Endothelial cell (in vitro differentiated cells): Measurements from ENCODE around the gene MRPL53. TPM values are rescaled to one million over a fixed set of nuclear protein-coding genes. Genes with fewer than 3 reads are reported as not detected.
"Not testable (repeated sequence)": the region's sequence is repeated elsewhere in the genome, so short reads cannot be mapped to it uniquely, and the experiment has no call there.

Experiments
- DNase-seq: peaks from one replicate; pipeline ENCODE4 v3.0.0; 2021; ENCODE audit warnings: low spot score
- H3K27ac Mint-ChIP-seq: one replicate; pipeline ENCODE4 v1.8.0; 2021; ENCODE audit warnings: mixed read lengths, inconsistent platforms; ENCODE audit not compliant: unreplicated experiment
- H3K27me3 Mint-ChIP-seq: one replicate; pipeline ENCODE4 v1.8.0; 2021; ENCODE audit warnings: mild to moderate bottlenecking, moderate library complexity, mixed read lengths, inconsistent platforms; ENCODE audit not compliant: unreplicated experiment
- H3K36me3 Mint-ChIP-seq: one replicate; pipeline ENCODE4 v1.8.0; 2021; ENCODE audit warnings: mild to moderate bottlenecking, low read depth, mixed read lengths, inconsistent platforms; ENCODE audit not compliant: unreplicated experiment
- H3K4me1 Mint-ChIP-seq: one replicate; pipeline ENCODE4 v1.8.0; 2021; ENCODE audit warnings: mild to moderate bottlenecking, mixed read lengths, inconsistent platforms; ENCODE audit not compliant: unreplicated experiment
- H3K4me3 Mint-ChIP-seq: one replicate; pipeline ENCODE4 v1.8.0; 2021; ENCODE audit warnings: mild to moderate bottlenecking, mixed read lengths, inconsistent platforms; ENCODE audit not compliant: unreplicated experiment
- H3K9me3 Mint-ChIP-seq: one replicate; pipeline ENCODE4 v1.8.0; 2021; ENCODE audit warnings: mixed read lengths, inconsistent platforms; ENCODE audit not compliant: unreplicated experiment
- total RNA-seq: library from RNA; stranded (reverse); fragmentation: NEBNext Ultra II Directional; extraction: Animal tissue kit (Norgen Biotek cat#: 25700); gene quantifications from one replicate; pipeline ENCODE4 v1.2.1, GENCODE V29; 2021; ENCODE audit not compliant: unreplicated experiment
- TF ChIP-seq, protein P1 (sequence below): fragments of 200-600 bp; sonication (generic); IDR thresholded peaks from one replicate; pipeline ENCODE4 v1.5.0; 2021; ENCODE audit warnings: antibody characterized with exemption; ENCODE audit not compliant: unreplicated experiment

The MRPL53 gene
- total RNA-seq, 1 donor from 2014 or later, result 59.0 TPM

DNA sequence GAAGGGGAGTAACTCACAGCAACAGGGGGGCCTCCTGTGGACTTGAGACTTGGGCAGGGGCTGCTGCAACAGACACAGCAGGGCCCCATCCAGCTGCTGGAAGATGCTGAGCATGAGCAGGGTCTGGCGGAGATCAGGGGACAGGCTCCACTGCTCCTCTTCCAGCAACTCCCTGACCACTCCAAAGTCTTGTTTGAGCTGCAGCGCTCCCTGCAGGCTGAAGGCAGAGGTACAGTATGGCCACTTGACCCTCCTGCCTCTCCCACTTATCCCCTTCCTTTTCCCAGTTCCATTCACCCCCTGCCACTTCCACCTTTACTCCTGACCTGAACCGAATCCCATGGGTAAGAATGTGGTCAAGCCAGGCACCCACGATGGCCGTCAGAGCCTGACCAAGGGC lies 2.4 kb upstream of the MRPL53 start:
- DNase-seq, result peak; percentile 37
- Mint-ChIP-seq H3K36me3 (peaks cover 27% of the 10 kb centered on the region), H3K9me3 (no peaks in the 10 kb centered on the region), H3K4me1 (peaks cover 16% of the 10 kb centered on the region), H3K27ac (no peak overlapping the region), H3K27me3 (peaks cover 6% of the 10 kb centered on the region), H3K4me3 (peak overlapping the region; percentile 37)
- TF ChIP-seq, protein P1, sequence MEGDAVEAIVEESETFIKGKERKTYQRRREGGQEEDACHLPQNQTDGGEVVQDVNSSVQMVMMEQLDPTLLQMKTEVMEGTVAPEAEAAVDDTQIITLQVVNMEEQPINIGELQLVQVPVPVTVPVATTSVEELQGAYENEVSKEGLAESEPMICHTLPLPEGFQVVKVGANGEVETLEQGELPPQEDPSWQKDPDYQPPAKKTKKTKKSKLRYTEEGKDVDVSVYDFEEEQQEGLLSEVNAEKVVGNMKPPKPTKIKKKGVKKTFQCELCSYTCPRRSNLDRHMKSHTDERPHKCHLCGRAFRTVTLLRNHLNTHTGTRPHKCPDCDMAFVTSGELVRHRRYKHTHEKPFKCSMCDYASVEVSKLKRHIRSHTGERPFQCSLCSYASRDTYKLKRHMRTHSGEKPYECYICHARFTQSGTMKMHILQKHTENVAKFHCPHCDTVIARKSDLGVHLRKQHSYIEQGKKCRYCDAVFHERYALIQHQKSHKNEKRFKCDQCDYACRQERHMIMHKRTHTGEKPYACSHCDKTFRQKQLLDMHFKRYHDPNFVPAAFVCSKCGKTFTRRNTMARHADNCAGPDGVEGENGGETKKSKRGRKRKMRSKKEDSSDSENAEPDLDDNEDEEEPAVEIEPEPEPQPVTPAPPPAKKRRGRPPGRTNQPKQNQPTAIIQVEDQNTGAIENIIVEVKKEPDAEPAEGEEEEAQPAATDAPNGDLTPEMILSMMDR, result peak; percentile 31

DNA sequence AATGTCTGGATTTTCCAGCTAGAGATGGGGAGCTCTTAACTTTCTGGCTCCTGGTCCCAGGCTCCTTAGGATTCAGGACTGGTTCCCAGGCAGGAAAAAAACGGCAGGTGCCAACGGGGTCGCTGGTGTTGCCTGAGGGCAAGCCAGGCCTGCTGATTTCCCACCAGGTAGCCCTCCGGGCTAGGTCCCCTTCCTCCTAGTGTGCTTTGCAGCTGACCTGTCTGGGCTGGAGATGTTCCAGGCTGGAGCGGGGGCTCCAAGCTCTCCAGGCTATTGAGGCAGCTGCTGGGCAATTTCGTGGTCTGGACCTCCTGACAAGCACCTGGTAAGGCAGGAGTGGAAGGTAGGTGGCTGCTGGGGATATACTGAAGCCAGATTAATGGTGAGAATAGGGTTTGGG lies 2.0 kb upstream of the MRPL53 start:
- no peak for DNase-seq
- peak overlapping the region; percentile 37 for H3K4me3 Mint-ChIP-seq
- no peaks in the 10 kb centered on the region for H3K9me3 Mint-ChIP-seq
- TF ChIP-seq, protein P1, result no peak
- peaks cover 16% of the 10 kb centered on the region for H3K4me1 Mint-ChIP-seq
- peaks cover 8% of the 10 kb centered on the region for H3K27me3 Mint-ChIP-seq
- H3K36me3 Mint-ChIP-seq, result peaks cover 29% of the 10 kb centered on the region
- H3K27ac Mint-ChIP-seq, result no peak overlapping the region

DNA sequence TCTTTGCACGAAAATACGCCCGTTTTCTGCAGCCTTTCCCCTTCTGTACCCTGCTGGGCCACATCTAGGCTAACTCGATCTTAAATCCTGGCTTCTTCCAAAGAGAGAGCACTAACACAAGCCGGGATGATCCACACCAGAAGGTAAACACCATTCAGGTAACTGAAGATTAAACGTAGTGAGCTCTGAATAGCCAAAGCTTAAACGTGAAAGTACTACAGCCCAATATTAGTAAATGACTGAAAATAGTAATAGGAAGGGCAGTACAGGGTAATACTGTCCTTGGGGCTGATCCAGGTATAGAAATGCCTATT lies 422 bp upstream of the MRPL53 start:
- Mint-ChIP-seq H3K36me3 (peaks cover 29% of the 10 kb centered on the region), H3K9me3 (no peaks in the 10 kb centered on the region), H3K27me3 (peaks cover 8% of the 10 kb centered on the region), H3K4me3 (peak overlapping the region; percentile 95), H3K4me1 (peaks cover 16% of the 10 kb centered on the region), H3K27ac (peak overlapping the region; percentile 97)
- no peak for DNase-seq
- TF ChIP-seq, protein P1, result no peak

DNA sequence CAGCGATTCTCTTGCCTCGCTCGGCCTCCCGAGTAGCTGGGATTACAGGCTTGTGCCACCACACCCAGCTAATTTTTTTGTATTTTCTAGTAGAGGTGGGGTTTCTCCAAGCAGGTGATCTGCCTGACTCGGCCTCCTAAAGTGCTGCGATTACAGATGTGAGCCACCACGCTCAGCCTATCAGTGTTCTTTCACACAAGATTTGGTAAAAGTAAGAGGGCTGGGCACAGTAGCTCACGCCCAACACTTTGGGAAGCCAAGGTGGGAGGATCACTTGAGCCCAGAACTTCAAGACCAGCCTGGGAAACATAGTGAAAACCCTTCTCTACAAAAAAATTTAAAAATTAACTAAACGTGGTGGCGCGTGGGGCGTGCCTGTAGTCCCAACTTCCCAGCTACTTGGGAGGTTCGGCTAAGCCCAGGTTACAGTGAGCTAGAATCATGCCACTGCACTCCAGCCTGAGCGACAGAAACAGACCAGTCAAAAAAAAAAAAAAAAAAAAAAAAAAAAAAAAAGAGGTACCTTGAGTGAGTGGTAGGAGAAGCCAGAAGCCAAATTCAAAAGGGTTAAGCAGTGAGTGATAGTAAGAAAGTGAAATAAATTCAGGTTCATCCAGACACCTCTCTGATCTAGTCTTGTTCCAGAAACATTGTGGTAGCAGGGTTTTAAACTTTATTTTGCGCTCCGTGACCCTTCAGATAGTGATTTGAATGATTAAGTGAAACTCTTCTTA lies 981 bp downstream of the MRPL53 start:
- peak overlapping the region; percentile 97 for H3K27ac Mint-ChIP-seq
- no peak for DNase-seq
- peak overlapping the region; percentile 95 for H3K4me3 Mint-ChIP-seq
- H3K4me1 Mint-ChIP-seq, result peaks cover 10% of the 10 kb centered on the region
- TF ChIP-seq, protein P1, result no peak
- H3K9me3 Mint-ChIP-seq, result no peaks in the 10 kb centered on the region
- peaks cover 8% of the 10 kb centered on the region for H3K27me3 Mint-ChIP-seq
- H3K36me3 Mint-ChIP-seq, result peaks cover 19% of the 10 kb centered on the region

DNA sequence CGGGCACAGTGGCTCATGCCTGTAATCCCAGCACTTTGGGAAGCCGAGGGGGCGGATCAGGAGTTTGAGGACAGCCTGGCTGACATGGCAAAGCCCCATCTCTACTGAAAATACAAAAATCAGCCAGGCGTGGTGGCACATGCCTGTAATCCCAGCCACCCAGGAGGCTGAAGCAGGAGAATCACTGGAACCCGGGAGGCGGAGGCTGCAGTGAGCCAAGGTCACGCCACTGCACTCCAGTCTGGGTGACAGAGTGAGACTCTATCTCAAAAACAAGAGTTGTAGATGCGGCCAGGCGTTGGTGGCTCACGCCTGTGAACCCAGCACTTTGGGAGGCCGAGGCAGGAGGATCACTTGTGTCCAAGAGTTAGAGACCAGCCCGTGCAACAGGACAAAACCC lies 1.7 kb downstream of the MRPL53 start:
- peaks cover 17% of the 10 kb centered on the region for H3K36me3 Mint-ChIP-seq
- H3K27me3 Mint-ChIP-seq, H3K9me3 Mint-ChIP-seq, H3K27ac Mint-ChIP-seq, DNase-seq: not testable (repeated sequence)
- H3K4me1 Mint-ChIP-seq, result peaks cover 10% of the 10 kb centered on the region
- H3K4me3 Mint-ChIP-seq, result peak overlapping the region; percentile 66
